CD4-positive, CD25-positive, alpha-beta regulatory T cell (primary cell): Measurements from ENCODE around the gene TMEM273. TPM values are rescaled to one million over a fixed set of nuclear protein-coding genes. Genes with fewer than 3 reads are reported as not detected.

ENCODE experiments used
- ATAC-seq, 2 donors: fragments of 150-1000 bp; cut with Tn5 transposase; one replicate each; pipeline ENCODE4 v1.10.0; 2021; ENCODE audit warnings: low read depth in 2 of 2, moderate number of reproducible peaks in 2 of 2, moderate library complexity in 1 of 2
- DNase-seq, 3 donors: peaks; one replicate each; pipeline versions ENCODE4 v3.0.0 to v3.0.0-alpha.2; 2012 to 2022; ENCODE audit warnings: mixed read lengths in 1 of 3
- H3K27ac ChIP-seq: one replicate; pipeline ENCODE4 v1.7.0; 2013; ENCODE audit warnings: mild to moderate bottlenecking, low read length; ENCODE audit not compliant: insufficient read depth, poor library complexity, severe bottlenecking
- H3K27me3 ChIP-seq: one replicate; pipeline ENCODE4 v1.7.0; 2013; ENCODE audit warnings: low read length; ENCODE audit not compliant: control insufficient read depth, insufficient read depth
- H3K36me3 ChIP-seq: one replicate; pipeline ENCODE4 v1.7.0; 2013; ENCODE audit warnings: mild to moderate bottlenecking, low read length, moderate library complexity; ENCODE audit not compliant: control insufficient read depth, insufficient read depth
- H3K4me1 ChIP-seq: 2 replicates; pipeline ENCODE4 v1.7.0; 2013; ENCODE audit warnings: mild to moderate bottlenecking, low read length; ENCODE audit not compliant: insufficient read depth, control insufficient read depth, poor library complexity, severe bottlenecking
- H3K4me3 ChIP-seq: one replicate; pipeline ENCODE4 v1.7.0; 2013; ENCODE audit warnings: low read depth, mild to moderate bottlenecking, low read length, moderate library complexity
- H3K9me3 ChIP-seq, 2 experiments: 1 replicate in 1 of 2; 2 replicates in 1 of 2; pipeline ENCODE4 v1.7.0; 2013; ENCODE audit warnings: low read length in 2 of 2, mild to moderate bottlenecking in 1 of 2, moderate library complexity in 1 of 2; ENCODE audit not compliant: control insufficient read depth in 2 of 2
- H3K27ac Mint-ChIP-seq, 3 donors: one replicate each; pipeline ENCODE4 v1.8.0; 2020 to 2022; ENCODE audit warnings: mild to moderate bottlenecking in 3 of 3, mixed read lengths in 3 of 3, moderate library complexity in 2 of 3
- H3K27me3 Mint-ChIP-seq: one replicate; pipeline ENCODE4 v1.8.0; 2022; ENCODE audit warnings: mild to moderate bottlenecking, mixed read lengths
- H3K36me3 Mint-ChIP-seq: one replicate; pipeline ENCODE4 v1.8.0; 2020; ENCODE audit warnings: mixed read lengths
- H3K4me1 Mint-ChIP-seq, 4 donors: one replicate each; pipeline ENCODE4 v1.8.0; 2020 to 2022; ENCODE audit warnings: mixed read lengths in 4 of 4, mild to moderate bottlenecking in 1 of 4
- H3K4me3 Mint-ChIP-seq, 4 donors: one replicate each; pipeline ENCODE4 v1.8.0; 2020 to 2022; ENCODE audit warnings: mild to moderate bottlenecking in 4 of 4, mixed read lengths in 4 of 4, moderate library complexity in 3 of 4
- H3K9me3 Mint-ChIP-seq, 7 donors: one replicate each; pipeline ENCODE4 v1.8.0; 2020 to 2022; ENCODE audit warnings: mixed read lengths in 7 of 7, mild to moderate bottlenecking in 3 of 7, moderate library complexity in 2 of 7
- polyA plus RNA-seq, 4 donors: library from polyadenylated mRNA; unstranded; fragments of 300-500 nt; fragmentation: Illumina TruSeq; gene quantifications; one replicate each; pipeline ENCODE4 v1.2.3, GENCODE V29; 2021
- total RNA-seq: library from RNA; stranded (reverse); gene quantifications from one replicate; pipeline ENCODE4 v1.2.3, GENCODE V29; 2022

The TMEM273 gene
- total and polyA plus RNA-seq, 5 donors from 2014 or later, result 7.9 to 46.2 (median 33.6) TPM

DNA sequence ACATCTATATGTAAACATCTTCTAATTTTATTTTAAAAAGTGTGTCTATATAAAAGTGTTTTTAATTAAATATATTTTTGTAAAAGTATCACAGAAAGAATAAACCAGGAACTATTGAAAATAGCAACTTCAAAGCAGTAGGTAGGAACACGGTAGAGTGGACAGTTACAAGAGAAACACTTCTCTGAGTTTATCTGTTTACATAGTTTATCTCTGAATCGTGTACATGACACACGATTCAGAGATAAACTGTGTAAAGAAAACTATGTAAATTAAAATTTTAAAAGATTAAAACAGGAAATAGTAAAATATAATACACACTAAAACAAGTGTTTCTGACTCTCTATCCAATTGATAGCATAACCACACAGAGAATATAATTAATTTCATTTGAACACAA, 29.3 kb downstream of the TMEM273 start:
- H3K36me3 ChIP-seq, result peaks cover 3% of the 10 kb centered on the region
- H3K4me3 Mint-ChIP-seq, result no peak overlapping the region
- H3K36me3 Mint-ChIP-seq, result no peaks in the 10 kb centered on the region
- H3K27ac Mint-ChIP-seq, result no peak overlapping the region
- H3K4me1 ChIP-seq, result no peaks in the 10 kb centered on the region
- no peak for DNase-seq
- H3K4me1 Mint-ChIP-seq, result peaks cover 0 to 1% (median under 1%) of the 10 kb centered on the region in 4 donors
- no peaks in the 10 kb centered on the region for H3K9me3 ChIP-seq
- H3K4me3 ChIP-seq, result no peak overlapping the region
- ATAC-seq, result no peak
- H3K9me3 Mint-ChIP-seq, result peaks cover 0 to 5% (median 0%) of the 10 kb centered on the region in 7 donors
- H3K27me3 ChIP-seq, result no peaks in the 10 kb centered on the region
- H3K27me3 Mint-ChIP-seq, result no peaks in the 10 kb centered on the region
- H3K27ac ChIP-seq, result no peak overlapping the region

DNA sequence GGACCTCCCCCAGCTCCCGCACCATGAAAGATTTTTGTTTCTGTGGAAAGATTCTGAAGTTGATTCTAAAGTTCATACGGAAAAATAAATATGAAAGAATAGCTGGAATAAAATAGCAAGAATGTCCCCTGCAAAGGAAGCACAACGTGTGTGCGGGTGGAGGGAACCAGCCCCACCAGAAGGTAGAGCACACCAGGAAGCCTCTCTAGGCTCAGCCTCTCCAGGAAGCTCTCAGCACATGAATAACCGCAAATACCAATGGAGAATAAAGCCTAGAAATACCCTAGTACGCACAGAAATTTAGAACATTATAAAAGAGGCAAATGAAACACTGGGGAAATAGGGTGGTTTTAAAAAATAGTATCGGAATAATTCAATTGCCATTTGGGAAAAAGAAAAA, 29.8 kb downstream of the TMEM273 start:
- no peak overlapping the region for H3K27ac ChIP-seq
- H3K36me3 Mint-ChIP-seq, result no peaks in the 10 kb centered on the region
- H3K4me1 ChIP-seq, result no peaks in the 10 kb centered on the region
- no peak for DNase-seq
- peaks cover 3% of the 10 kb centered on the region for H3K36me3 ChIP-seq
- peaks cover 0 to 5% (median 0%) of the 10 kb centered on the region in 7 donors for H3K9me3 Mint-ChIP-seq
- no peaks in the 10 kb centered on the region for H3K27me3 ChIP-seq
- H3K27me3 Mint-ChIP-seq, result peaks cover 1% of the 10 kb centered on the region
- ATAC-seq, result no peak
- no peaks in the 10 kb centered on the region for H3K9me3 ChIP-seq
- H3K27ac Mint-ChIP-seq, result no peak overlapping the region
- H3K4me3 ChIP-seq, result no peak overlapping the region
- no peaks in the 10 kb centered on the region for H3K4me1 Mint-ChIP-seq
- no peak overlapping the region for H3K4me3 Mint-ChIP-seq

DNA sequence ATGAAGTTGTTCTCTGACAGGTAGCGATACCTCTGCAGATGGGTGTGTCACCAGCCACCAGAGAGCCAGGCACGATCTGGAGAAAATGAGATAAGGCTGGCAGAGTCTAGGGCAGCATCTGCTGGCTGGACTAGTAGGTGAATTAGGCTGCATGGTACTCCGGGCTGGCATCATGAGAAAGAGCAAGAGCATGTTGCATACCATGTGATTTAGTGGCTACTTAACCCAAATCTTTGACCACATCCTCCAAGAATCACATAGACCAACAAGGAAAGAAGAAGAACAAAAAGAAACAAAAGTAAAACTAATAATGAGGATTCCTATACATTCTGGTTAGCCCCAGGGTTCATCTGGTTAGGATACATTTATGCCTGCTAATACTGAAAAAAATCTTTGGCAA, 31.0 kb downstream of the TMEM273 start:
- no peaks in the 10 kb centered on the region for H3K9me3 ChIP-seq
- no peaks in the 10 kb centered on the region for H3K36me3 Mint-ChIP-seq
- H3K27me3 Mint-ChIP-seq, result peaks cover 6% of the 10 kb centered on the region
- H3K27ac ChIP-seq, result no peak overlapping the region
- ATAC-seq (no peak), DNase-seq (no peak)
- no peaks in the 10 kb centered on the region for H3K4me1 Mint-ChIP-seq
- no peaks in the 10 kb centered on the region for H3K27me3 ChIP-seq
- H3K9me3 Mint-ChIP-seq, result peaks cover 0 to 5% (median 0%) of the 10 kb centered on the region in 7 donors
- H3K4me1 ChIP-seq, result no peaks in the 10 kb centered on the region
- H3K4me3 ChIP-seq, result no peak overlapping the region
- H3K4me3 Mint-ChIP-seq, result no peak overlapping the region
- H3K36me3 ChIP-seq, result no peaks in the 10 kb centered on the region
- no peak overlapping the region for H3K27ac Mint-ChIP-seq

DNA sequence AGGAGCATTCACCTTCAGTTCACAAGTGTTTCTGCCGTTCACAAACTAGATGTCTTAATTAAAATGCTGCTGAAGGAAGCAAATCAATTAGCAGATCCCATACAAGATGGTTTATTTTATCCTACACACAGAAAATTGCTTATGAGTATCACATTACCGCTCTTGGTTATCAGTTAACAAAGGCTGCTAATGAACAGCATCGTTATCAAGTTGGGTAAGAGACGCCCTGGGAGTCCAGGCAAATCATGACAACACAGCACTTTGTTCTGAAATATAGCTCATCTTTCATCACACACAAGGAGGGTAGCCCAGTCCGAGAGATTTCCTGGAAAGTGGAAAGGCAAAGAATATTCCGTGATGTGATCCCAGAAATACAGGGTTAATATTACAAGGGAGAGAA, 33.5 kb downstream of the TMEM273 start:
- Mint-ChIP-seq H3K27me3 (peaks cover 6% of the 10 kb centered on the region), H3K36me3 (no peaks in the 10 kb centered on the region), H3K4me1 (no peaks in the 10 kb centered on the region), H3K4me3 (no peak overlapping the region), H3K9me3 (peaks cover 0 to 5% (median 0%) of the 10 kb centered on the region in 7 donors), H3K27ac (no peak overlapping the region)
- no peak for DNase-seq
- ATAC-seq, result no peak
- H3K9me3 ChIP-seq, result no peaks in the 10 kb centered on the region
- no peak overlapping the region for H3K27ac ChIP-seq
- no peaks in the 10 kb centered on the region for H3K36me3 ChIP-seq
- no peaks in the 10 kb centered on the region for H3K4me1 ChIP-seq
- H3K4me3 ChIP-seq, result no peak overlapping the region
- H3K27me3 ChIP-seq, result no peaks in the 10 kb centered on the region

DNA sequence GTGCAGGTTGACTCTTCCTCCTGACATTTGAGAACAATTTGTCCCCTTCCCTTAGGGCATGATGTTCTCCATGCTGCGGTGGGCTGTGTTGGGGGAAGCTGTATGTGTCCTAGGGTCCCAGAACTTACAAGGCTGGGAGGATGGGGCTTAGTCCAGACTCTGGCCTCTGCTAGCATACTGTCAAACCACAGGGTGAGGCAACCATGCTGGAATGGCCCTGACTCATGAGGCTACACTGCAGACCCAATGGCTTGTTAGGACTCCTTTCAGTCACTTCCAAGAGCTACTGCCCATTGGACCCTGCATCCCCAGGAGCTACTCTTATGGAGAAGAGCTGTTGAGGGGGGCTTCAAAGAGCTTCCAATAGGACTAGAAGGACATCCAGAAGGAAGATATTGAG, 34.2 kb downstream of the TMEM273 start:
- DNase-seq (no peak), ATAC-seq (no peak)
- H3K36me3 ChIP-seq, result no peaks in the 10 kb centered on the region
- H3K36me3 Mint-ChIP-seq, result no peaks in the 10 kb centered on the region
- no peak overlapping the region for H3K27ac Mint-ChIP-seq
- peaks cover 0 to 5% (median 0%) of the 10 kb centered on the region in 7 donors for H3K9me3 Mint-ChIP-seq
- H3K4me1 ChIP-seq, result no peaks in the 10 kb centered on the region
- H3K4me1 Mint-ChIP-seq, result no peaks in the 10 kb centered on the region
- no peak overlapping the region for H3K4me3 Mint-ChIP-seq
- no peak overlapping the region for H3K4me3 ChIP-seq
- H3K27ac ChIP-seq, result no peak overlapping the region
- H3K27me3 Mint-ChIP-seq, result peaks cover 6% of the 10 kb centered on the region
- H3K9me3 ChIP-seq, result no peaks in the 10 kb centered on the region
- H3K27me3 ChIP-seq, result no peaks in the 10 kb centered on the region

DNA sequence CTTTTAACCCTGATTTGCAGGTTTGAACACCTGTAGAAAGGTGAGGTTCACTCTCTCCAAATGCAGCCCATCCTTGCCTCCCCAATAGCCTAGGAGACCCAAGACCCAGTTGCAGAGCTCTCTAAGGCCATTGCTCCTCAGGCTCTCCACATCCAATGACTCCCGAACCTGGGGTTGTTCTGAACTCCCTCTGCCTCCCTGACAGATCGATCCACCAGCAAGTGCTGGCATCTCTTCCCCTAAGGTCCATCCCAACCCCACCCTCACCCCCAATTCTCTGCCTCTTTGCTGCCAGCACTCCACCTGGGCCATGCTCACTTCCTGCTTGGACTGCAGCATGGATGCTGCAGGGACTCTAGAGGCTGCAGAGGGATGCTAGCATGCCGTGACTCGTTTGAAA, 35.1 kb downstream of the TMEM273 start:
- H3K4me3 ChIP-seq, result no peak overlapping the region
- Mint-ChIP-seq H3K27ac (no peak overlapping the region), H3K27me3 (peaks cover 6% of the 10 kb centered on the region), H3K4me1 (no peaks in the 10 kb centered on the region), H3K4me3 (no peak overlapping the region), H3K36me3 (no peaks in the 10 kb centered on the region), H3K9me3 (peaks cover 0 to 5% (median 2%) of the 10 kb centered on the region in 7 donors)
- no peaks in the 10 kb centered on the region for H3K36me3 ChIP-seq
- no peaks in the 10 kb centered on the region for H3K4me1 ChIP-seq
- no peaks in the 10 kb centered on the region for H3K9me3 ChIP-seq
- H3K27ac ChIP-seq, result no peak overlapping the region
- H3K27me3 ChIP-seq, result no peaks in the 10 kb centered on the region
- DNase-seq, result no peak
- no peak for ATAC-seq

DNA sequence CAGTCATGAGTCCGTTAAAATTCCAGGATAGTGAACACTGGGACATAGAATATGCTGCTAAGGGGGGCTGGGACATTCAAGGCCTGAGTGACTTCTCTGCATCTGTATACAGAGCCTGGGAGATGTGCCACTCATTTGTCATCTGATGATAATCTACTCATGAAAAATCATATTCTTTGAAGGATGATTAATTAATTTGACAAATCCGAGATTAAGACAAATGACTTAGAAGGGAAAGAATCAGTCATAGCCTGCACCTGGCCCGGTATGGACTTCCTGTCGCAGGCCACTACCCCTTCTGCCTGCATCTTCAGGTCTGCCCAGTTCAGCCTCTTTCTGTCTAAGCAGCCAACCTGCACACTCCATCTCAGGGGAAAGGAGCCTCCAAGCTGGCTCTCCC, 35.5 kb downstream of the TMEM273 start:
- Histone ChIP-seq H3K27ac (no peak overlapping the region), H3K4me1 (no peaks in the 10 kb centered on the region), H3K9me3 (no peaks in the 10 kb centered on the region), H3K4me3 (no peak overlapping the region), H3K36me3 (no peaks in the 10 kb centered on the region), H3K27me3 (no peaks in the 10 kb centered on the region)
- no peaks in the 10 kb centered on the region for H3K36me3 Mint-ChIP-seq
- no peaks in the 10 kb centered on the region for H3K4me1 Mint-ChIP-seq
- ATAC-seq (no peak), DNase-seq (no peak)
- no peak overlapping the region for H3K4me3 Mint-ChIP-seq
- peaks cover 0 to 8% (median 3%) of the 10 kb centered on the region in 7 donors for H3K9me3 Mint-ChIP-seq
- no peak overlapping the region for H3K27ac Mint-ChIP-seq
- H3K27me3 Mint-ChIP-seq, result peaks cover 6% of the 10 kb centered on the region

DNA sequence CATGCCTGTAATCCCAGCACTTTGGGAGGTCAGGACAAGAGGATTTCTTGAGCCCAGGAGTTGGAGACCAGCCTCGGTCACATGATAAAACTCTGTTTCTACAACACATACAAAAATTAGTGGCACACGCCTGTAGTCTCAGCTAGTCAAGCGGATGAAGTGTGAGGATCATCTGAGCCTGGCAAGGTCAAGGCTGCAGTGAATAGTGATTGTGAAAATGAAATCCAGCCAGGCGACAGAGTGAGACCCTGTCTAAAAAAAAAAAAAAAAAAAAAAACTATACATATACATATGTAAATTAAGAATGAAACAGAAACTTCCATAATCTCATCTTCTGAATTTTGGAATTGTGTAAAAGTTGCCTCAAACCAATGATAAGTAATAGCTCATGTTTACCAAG, 36.2 kb downstream of the TMEM273 start:
- DNase-seq, result no peak
- no peak overlapping the region for H3K27ac Mint-ChIP-seq

More for the DNA sequence above, 36.2 kb downstream of the TMEM273 start:
- Mint-ChIP-seq H3K9me3 (peaks cover 0 to 9% (median 5%) of the 10 kb centered on the region in 7 donors), H3K27me3 (peaks cover 6% of the 10 kb centered on the region), H3K4me3 (no peak overlapping the region), H3K36me3 (no peaks in the 10 kb centered on the region), H3K4me1 (no peaks in the 10 kb centered on the region)
- no peak for ATAC-seq
- H3K9me3 ChIP-seq, result no peaks in the 10 kb centered on the region
- no peaks in the 10 kb centered on the region for H3K36me3 ChIP-seq
- no peaks in the 10 kb centered on the region for H3K4me1 ChIP-seq
- H3K27me3 ChIP-seq, result no peaks in the 10 kb centered on the region
- H3K4me3 ChIP-seq, result no peak overlapping the region
- no peak overlapping the region for H3K27ac ChIP-seq
